Activated naive CD4-positive, alpha-beta T cell treated with anti-CD3 and anti-CD28 coated beads, Interleukin-2, amount 10 ng/mL, durations not matched to agents 5 hours and 36 hours (primary cell): Measurements from ENCODE around the gene CLDN12. TPM values are rescaled to one million over a fixed set of nuclear protein-coding genes. Genes with fewer than 3 reads are reported as not detected.

Experiments
- total RNA-seq, 2 experiments: library from RNA; stranded (reverse); gene quantifications; one replicate each; pipeline ENCODE4 v1.2.3, GENCODE V29; 2021

The CLDN12 gene
- total RNA-seq: 1 to 10 TPM; 3.7 to 4.6 TPM

DNA sequence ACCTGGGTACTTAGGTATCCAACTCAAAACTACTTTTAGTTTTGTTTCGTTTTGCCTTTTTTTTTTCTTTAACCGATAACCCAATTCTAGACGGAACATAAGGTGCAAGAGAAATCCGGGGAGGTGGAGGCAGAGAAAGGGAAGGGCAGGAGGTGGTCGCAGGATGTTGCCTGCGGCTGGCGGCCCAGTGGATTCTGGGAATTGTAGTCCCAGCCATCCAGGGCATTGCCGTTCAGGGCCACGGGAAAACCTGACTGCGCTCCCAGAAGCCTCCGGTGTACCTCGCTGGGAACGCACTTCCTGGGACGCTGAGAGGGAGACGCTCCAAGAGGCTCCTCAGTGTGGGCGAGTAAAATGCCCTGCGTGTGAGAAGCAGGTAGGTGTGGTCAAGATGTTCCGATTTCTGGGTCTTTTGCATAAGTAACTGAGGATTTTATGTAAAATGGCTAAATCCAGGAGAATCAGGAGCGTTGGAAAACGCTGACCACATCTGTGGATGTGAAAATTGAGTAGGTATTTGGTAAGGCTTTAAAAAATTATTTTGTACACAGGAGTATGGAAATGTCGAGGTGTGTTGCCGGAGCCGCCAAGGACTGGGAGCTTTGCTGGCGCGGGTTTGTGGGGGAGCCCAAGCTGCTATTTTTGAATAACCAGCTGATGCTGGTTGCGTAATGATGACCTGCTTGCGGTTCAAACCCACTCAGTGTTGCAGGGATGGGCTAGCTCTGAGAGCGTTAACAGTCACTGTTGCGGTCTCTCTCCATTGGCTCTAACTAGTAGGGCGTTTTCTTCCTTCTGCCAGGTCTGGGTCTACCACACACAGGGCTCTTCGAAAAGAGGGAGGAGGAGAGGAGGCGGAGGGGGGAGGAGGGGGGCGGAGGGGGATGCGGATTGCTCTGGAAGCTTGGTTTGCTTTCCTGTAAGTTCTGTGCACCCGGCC is at the start of gene CLDN12:
CLDN12 (plus strand) TSS at position 288 of the 940 bp plus-strand sequence. CDS start 9,216 bp downstream, outside the sequence.

Other genes with a start within 250 kb of the CLDN12 start
- not detected for gene STEAP1, start 249.0 kb upstream of the CLDN12 start, total RNA-seq
- not detected for gene STEAP2, start 191.7 kb upstream of the CLDN12 start, total RNA-seq
- gene CFAP69, start 158.3 kb upstream of the CLDN12 start, total RNA-seq: not detected
- not detected for gene FAM237B, start 82.2 kb upstream of the CLDN12 start, total RNA-seq
- gene GTPBP10, start 56.7 kb upstream of the CLDN12 start, total RNA-seq: 10 to 100 TPM; 26.8 to 29.4 TPM
- not detected for gene PTTG1IP2, start 66.2 kb downstream of the CLDN12 start, total RNA-seq
- gene CDK14, start 192.9 kb downstream of the CLDN12 start, total RNA-seq: not detected